Neural cell (in vitro differentiated cells): ENCODE results near the gene VPS26B. TPM values are rescaled to one million over a fixed set of nuclear protein-coding genes. Genes with fewer than 3 reads are reported as not detected.

ENCODE experiments used
- H2AFZ ChIP-seq: fragments of 200-600, 300-800 bp; sonication (generic), shearing (Covaris generic); 2 replicates; pipeline ENCODE4 v1.6.0; 2014; ENCODE audit warnings: low read depth, mild to moderate bottlenecking, antibody characterized with exemption, low read length, moderate library complexity
- H3F3A ChIP-seq: fragments of 200-600 bp; shearing (Covaris generic); 2 replicates; pipeline ENCODE4 v1.6.1; 2016; ENCODE audit warnings: mild to moderate bottlenecking, moderate library complexity, mixed read lengths, antibody characterized with exemption, low read length; ENCODE audit not compliant: insufficient read depth, poor library complexity, severe bottlenecking
- H3K27ac ChIP-seq: fragments of 200-600, 300-800 bp; sonication (generic), shearing (Covaris generic); 2 replicates; pipeline ENCODE4 v1.5.1; 2014; ENCODE audit warnings: mild to moderate bottlenecking, low read length, moderate library complexity
- H3K27me3 ChIP-seq: fragments of 300-800, 200-600 bp; sonication (generic), shearing (Covaris generic); 2 replicates; pipeline ENCODE4 v1.6.0; 2014; ENCODE audit warnings: mild to moderate bottlenecking, low read depth, low read length, moderate library complexity; ENCODE audit not compliant: insufficient read depth
- H3K36me3 ChIP-seq: fragments of 300-800, 200-600 bp; sonication (generic), shearing (Covaris generic); 2 replicates; pipeline ENCODE4 v1.5.1; 2014; ENCODE audit warnings: mild to moderate bottlenecking, antibody characterized with exemption, low read length, moderate library complexity; ENCODE audit not compliant: insufficient read depth
- H3K4me2 ChIP-seq: fragments of 300-800, 200-600 bp; sonication (generic), shearing (Covaris generic); 2 replicates; pipeline ENCODE4 v1.6.0; 2014; ENCODE audit warnings: mild to moderate bottlenecking, low read length
- H3K4me3 ChIP-seq: fragments of 300-800, 200-600 bp; sonication (generic), shearing (Covaris generic); 2 replicates; pipeline ENCODE4 v1.5.1; 2014; ENCODE audit warnings: mild to moderate bottlenecking, low read length, moderate library complexity
- H3K79me2 ChIP-seq: fragments of 200-600 bp; shearing (Covaris generic); replicated peaks from 2 replicates; pipeline ENCODE4 v1.6.0; 2014; ENCODE audit warnings: mild to moderate bottlenecking, low read length, moderate library complexity; ENCODE audit not compliant: insufficient read depth
- H3K9ac ChIP-seq: fragments of 300-800, 200-600 bp; sonication (generic), shearing (Covaris generic); 2 replicates; pipeline ENCODE4 v1.6.1; 2016; ENCODE audit warnings: mild to moderate bottlenecking, low read length, mixed read lengths
- H3K9me2 ChIP-seq: fragments of 200-600 bp; shearing (Covaris generic); 2 replicates; pipeline ENCODE4 v1.6.1; 2016; ENCODE audit warnings: mild to moderate bottlenecking, low read length, mixed read lengths; ENCODE audit not compliant: insufficient read depth
- H3K9me3 ChIP-seq: fragments of 200-600, 300-800 bp; sonication (generic), shearing (Covaris generic); 2 replicates; pipeline ENCODE4 v1.6.1; 2016; ENCODE audit warnings: mild to moderate bottlenecking, mixed run types, low read length, moderate library complexity, mixed read lengths
- H4K20me1 ChIP-seq: fragments of 200-600 bp; shearing (Covaris generic); 2 replicates; pipeline ENCODE4 v1.6.1; 2016; ENCODE audit warnings: mild to moderate bottlenecking, mixed run types; ENCODE audit not compliant: insufficient read depth
- CTCF ChIP-seq: fragments of 450-650 bp; IDR thresholded peaks from 2 replicates; pipeline ENCODE4 v1.5.1; 2014; ENCODE audit warnings: antibody characterized with exemption, mild to moderate bottlenecking, moderate library complexity; ENCODE audit not compliant: poor library complexity, severe bottlenecking
- EP300 ChIP-seq: fragments of 450-650 bp; conservative IDR thresholded peaks from 2 replicates; pipeline ENCODE4 v1.6.1; 2014; ENCODE audit warnings: antibody characterized with exemption, mild to moderate bottlenecking, moderate library complexity; ENCODE audit not compliant: poor library complexity, severe bottlenecking
- MXI1 ChIP-seq: fragments of 450-650 bp; conservative IDR thresholded peaks from 2 replicates; pipeline ENCODE4 v1.6.1; 2014; ENCODE audit warnings: antibody characterized with exemption, mild to moderate bottlenecking; ENCODE audit not compliant: poor library complexity, severe bottlenecking
- POLR2AphosphoS5 ChIP-seq: IDR thresholded peaks from 2 replicates; pipeline ENCODE4 v1.6.1; 2012
- RAD21 ChIP-seq: fragments of 450-650 bp; conservative IDR thresholded peaks from 2 replicates; pipeline ENCODE4 v1.6.1; 2014; ENCODE audit warnings: antibody characterized with exemption, mild to moderate bottlenecking, moderate library complexity
- REST ChIP-seq: IDR thresholded peaks from 2 replicates; pipeline ENCODE4 v1.6.1; 2012; ENCODE audit warnings: borderline replicate concordance
- SMC3 ChIP-seq: fragments of 450-650 bp; conservative IDR thresholded peaks from 2 replicates; pipeline ENCODE4 v1.6.1; 2014; ENCODE audit warnings: antibody characterized with exemption, mild to moderate bottlenecking, moderate library complexity; ENCODE audit not compliant: poor library complexity
- TAF1 ChIP-seq: IDR thresholded peaks from 2 replicates; pipeline ENCODE4 v1.6.1; 2012; ENCODE audit warnings: low read depth
- polyA plus RNA-seq: library from polyadenylated mRNA; depleted of rRNA; stranded (reverse); fragments of >200 nt; gene quantifications from 2 replicates; pipeline ENCODE4 v1.2.3, GENCODE V29; 2014

VPS26B gene
- polyA plus RNA-seq, 1 donor from 2014 or later, result 72.6 TPM

- TF ChIP-seq CTCF (peak; percentile 55), SMC3 (peak; percentile 49), RAD21 (peak; percentile 30), TAF1 (no peak)
These were observed 37.4 kb downstream of the VPS26B start for GRCh38 chr11:134261626-134262488.

GRCh38 chr11:134264966-134265764, 40.7 kb downstream of the VPS26B start:
- Histone ChIP-seq H3K36me3 (peaks cover 4% of the 10 kb centered on the region), H3K27ac (no peak overlapping the region), H4K20me1 (no peaks in the 10 kb centered on the region), H3K4me3 (no peak overlapping the region), H2AFZ (no peak overlapping the region), H3K9me3 (no peaks in the 10 kb centered on the region), H3K79me2 (no peaks in the 10 kb centered on the region), H3K9ac (no peak overlapping the region), H3K4me2 (no peak overlapping the region), H3K9me2 (no peaks in the 10 kb centered on the region), H3K27me3 (no peaks in the 10 kb centered on the region), H3F3A (no peaks in the 10 kb centered on the region)
- TF ChIP-seq POLR2AphosphoS5 (no peak), TAF1 (no peak), SMC3 (no peak), MXI1 (no peak), RAD21 (no peak), EP300 (no peak)

More at GRCh38 chr11:134261626-134262488, 37.4 kb downstream of the VPS26B start:
- Histone ChIP-seq H4K20me1 (no peaks in the 10 kb centered on the region), H3K36me3 (peaks cover 4% of the 10 kb centered on the region), H3K4me3 (no peak overlapping the region), H3K9me2 (no peaks in the 10 kb centered on the region), H3F3A (no peaks in the 10 kb centered on the region), H3K27me3 (no peaks in the 10 kb centered on the region), H3K4me2 (no peak overlapping the region), H3K9me3 (no peaks in the 10 kb centered on the region), H3K9ac (no peak overlapping the region), H3K27ac (no peak overlapping the region), H3K79me2 (no peaks in the 10 kb centered on the region), H2AFZ (no peak overlapping the region)

- no peaks in the 10 kb centered on the region for H3K9me2 ChIP-seq
- H3K9ac ChIP-seq, result no peak overlapping the region
- H3K36me3 ChIP-seq, result peaks cover 4% of the 10 kb centered on the region
- no peak for TF ChIP-seq REST
- TF ChIP-seq TAF1, result no peak
- no peak for TF ChIP-seq POLR2AphosphoS5
- TF ChIP-seq MXI1, result no peak
- H3K27ac ChIP-seq, result no peak overlapping the region
- no peak overlapping the region for H3K4me2 ChIP-seq
- H3K4me3 ChIP-seq, result no peak overlapping the region
- H3F3A ChIP-seq, result no peaks in the 10 kb centered on the region
- no peak overlapping the region for H2AFZ ChIP-seq
- H3K9me3 ChIP-seq, result no peaks in the 10 kb centered on the region
- no peaks in the 10 kb centered on the region for H3K27me3 ChIP-seq
- H4K20me1 ChIP-seq, result no peaks in the 10 kb centered on the region
- H3K79me2 ChIP-seq, result no peaks in the 10 kb centered on the region
These were observed 42.0 kb downstream of the VPS26B start for GRCh38 chr11:134266440-134266839.
